WTC11 (cell line): ENCODE measurements around the gene DLGAP5.

ENCODE experiments used
- FOXK1 ChIP-seq: sonication (generic); formaldehyde crosslinking; IDR thresholded peaks from 2 replicates; pipeline ENCODE4 v1.8.0; 2022; ENCODE audit warnings: mild to moderate bottlenecking, moderate library complexity, missing genetic modification reagents
- IRF2 ChIP-seq: sonication (generic); formaldehyde crosslinking; IDR thresholded peaks from 2 replicates; pipeline ENCODE4 v1.8.0; 2022; ENCODE audit warnings: low read depth, missing genetic modification reagents, borderline replicate concordance
- MAX ChIP-seq: sonication (generic); formaldehyde crosslinking; IDR thresholded peaks from 2 replicates; pipeline ENCODE4 v1.8.0; 2022; ENCODE audit warnings: mild to moderate bottlenecking, missing genetic modification reagents
- NFE2L1 ChIP-seq: sonication (generic); formaldehyde crosslinking; IDR thresholded peaks from 2 replicates; pipeline ENCODE4 v1.8.1; 2023; ENCODE audit warnings: missing genetic modification reagents
- SP1 ChIP-seq: sonication (generic); formaldehyde crosslinking; conservative IDR thresholded peaks from 2 replicates; pipeline ENCODE4 v1.8.1; 2022; ENCODE audit warnings: missing genetic modification reagents
- USF2 ChIP-seq: sonication (generic); formaldehyde crosslinking; IDR thresholded peaks from 2 replicates; pipeline ENCODE4 v1.8.1; 2023; ENCODE audit warnings: mild to moderate bottlenecking, missing genetic modification reagents, moderate library complexity
- TF ChIP-seq, protein P1 (sequence below): fragments of 200-600 bp; IDR thresholded peaks from 2 replicates; pipeline ENCODE4 v1.8.0; 2022; ENCODE audit warnings: antibody characterized with exemption

DNA sequence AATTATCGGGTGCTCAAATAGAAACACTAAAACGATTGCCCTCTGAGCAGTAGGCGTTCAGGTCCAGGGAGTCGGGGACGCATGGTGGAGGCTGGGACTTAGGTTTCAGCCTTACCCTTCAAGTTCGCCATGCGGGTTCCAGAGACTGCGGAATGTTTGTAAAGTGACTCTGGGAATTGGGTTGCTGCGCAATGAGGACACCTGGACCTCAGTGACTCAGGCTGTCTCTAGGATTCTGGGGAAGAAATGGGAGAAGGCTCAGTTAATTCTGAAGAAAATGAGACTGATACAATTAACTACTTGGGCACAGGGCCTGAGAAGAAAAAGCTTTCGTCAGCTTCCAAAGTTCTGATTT, 61.2 kb downstream of the DLGAP5 start:
- TF ChIP-seq IRF2 (CRISPR knock-in tag): no peak
- TF ChIP-seq, protein P1, sequence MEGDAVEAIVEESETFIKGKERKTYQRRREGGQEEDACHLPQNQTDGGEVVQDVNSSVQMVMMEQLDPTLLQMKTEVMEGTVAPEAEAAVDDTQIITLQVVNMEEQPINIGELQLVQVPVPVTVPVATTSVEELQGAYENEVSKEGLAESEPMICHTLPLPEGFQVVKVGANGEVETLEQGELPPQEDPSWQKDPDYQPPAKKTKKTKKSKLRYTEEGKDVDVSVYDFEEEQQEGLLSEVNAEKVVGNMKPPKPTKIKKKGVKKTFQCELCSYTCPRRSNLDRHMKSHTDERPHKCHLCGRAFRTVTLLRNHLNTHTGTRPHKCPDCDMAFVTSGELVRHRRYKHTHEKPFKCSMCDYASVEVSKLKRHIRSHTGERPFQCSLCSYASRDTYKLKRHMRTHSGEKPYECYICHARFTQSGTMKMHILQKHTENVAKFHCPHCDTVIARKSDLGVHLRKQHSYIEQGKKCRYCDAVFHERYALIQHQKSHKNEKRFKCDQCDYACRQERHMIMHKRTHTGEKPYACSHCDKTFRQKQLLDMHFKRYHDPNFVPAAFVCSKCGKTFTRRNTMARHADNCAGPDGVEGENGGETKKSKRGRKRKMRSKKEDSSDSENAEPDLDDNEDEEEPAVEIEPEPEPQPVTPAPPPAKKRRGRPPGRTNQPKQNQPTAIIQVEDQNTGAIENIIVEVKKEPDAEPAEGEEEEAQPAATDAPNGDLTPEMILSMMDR: no peak
- no peak for TF ChIP-seq NFE2L1 (CRISPR knock-in tag)
- TF ChIP-seq SP1: no peak
- TF ChIP-seq USF2: no peak
- TF ChIP-seq MAX (CRISPR knock-in tag): no peak
- no peak for TF ChIP-seq FOXK1 (CRISPR knock-in tag)
